ENCODE measurements around the gene OGFOD3. TPM values are rescaled to one million over a fixed set of nuclear protein-coding genes. Genes with fewer than 3 reads are reported as not detected.

Gene OGFOD3
- polyA plus RNA-seq, 3 donors: 25.5 to 30.0 (median 29.3) TPM

GRCh38 chr17:82450357-82451106 is 32.1 kb upstream of the OGFOD3 start, which contains the start of gene CYBC1:
Gene CYBC1, minus strand, starts transcription at chr17:82450752. Its CDS starts 1,498 bp downstream, at chr17:82449254.
- peak; percentile 93 for DNase-seq

- DNase-seq: no peak
Observed at GRCh38 chr17:82449883-82450356, 31.5 kb upstream of the OGFOD3 start.

GRCh38 chr17:82449131-82449882 is 30.9 kb upstream of the OGFOD3 start:
- no peak for DNase-seq

GRCh38 chr17:82447876-82448275 is 29.5 kb upstream of the OGFOD3 start:
- no peak for DNase-seq

GRCh38 chr17:82446649-82447048 is 28.3 kb upstream of the OGFOD3 start:
- DNase-seq: no peak

- DNase-seq: no peak
Observed at GRCh38 chr17:82446124-82446523, 27.7 kb upstream of the OGFOD3 start.

DNA sequence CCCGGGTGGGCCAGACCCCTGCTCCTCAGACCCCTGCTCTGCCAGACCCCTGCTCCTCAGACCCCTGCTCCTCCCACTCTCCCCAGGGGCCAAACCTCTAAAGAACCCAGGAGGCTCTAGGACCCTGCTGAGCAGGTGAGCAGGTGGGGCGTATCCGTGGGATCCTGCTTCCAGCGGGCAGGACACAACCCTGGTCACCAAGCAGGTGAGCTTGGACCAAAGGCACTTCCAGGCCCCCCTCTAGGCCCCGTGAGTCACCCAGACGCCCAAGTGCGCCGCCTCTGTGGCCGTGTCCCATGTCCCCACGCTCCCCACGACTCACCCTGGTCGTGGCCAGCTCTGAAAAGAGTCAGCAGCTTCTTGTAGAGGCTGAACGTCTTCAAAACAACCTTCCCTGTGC is 27.2 kb upstream of the OGFOD3 start:
- no peak for DNase-seq

DNA sequence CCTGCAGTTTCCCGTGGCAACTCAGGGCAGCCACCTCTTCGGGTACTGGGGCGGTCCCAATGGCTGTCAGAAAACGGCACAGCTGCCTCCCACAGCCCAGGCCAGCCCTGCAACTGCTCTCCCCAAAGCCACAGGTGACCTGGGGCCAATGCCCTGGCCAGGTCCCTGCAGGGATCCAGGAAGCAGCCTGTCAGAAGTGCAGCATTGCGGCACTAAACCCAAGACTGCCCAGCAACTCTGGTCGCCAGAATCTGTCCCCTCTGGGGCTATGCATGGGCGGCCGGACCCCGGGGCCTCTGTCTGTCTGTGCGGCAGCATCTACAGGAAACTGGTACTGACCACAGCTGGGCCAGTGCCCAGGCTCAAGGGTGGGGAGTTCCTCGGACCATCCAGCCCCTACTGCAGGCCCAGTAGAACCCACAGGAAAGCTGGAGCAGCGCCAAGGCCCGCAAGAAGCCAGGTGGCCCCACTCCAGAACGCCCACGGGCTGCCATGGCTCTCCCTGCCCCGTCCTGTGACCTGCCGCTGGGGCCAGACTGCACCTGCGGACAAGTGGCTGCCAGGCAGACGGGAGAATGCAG is 26.6 kb upstream of the OGFOD3 start:
- no peak for DNase-seq

GRCh38 chr17:82444284-82444893 is 26.0 kb upstream of the OGFOD3 start:
- DNase-seq: no peak

DNA sequence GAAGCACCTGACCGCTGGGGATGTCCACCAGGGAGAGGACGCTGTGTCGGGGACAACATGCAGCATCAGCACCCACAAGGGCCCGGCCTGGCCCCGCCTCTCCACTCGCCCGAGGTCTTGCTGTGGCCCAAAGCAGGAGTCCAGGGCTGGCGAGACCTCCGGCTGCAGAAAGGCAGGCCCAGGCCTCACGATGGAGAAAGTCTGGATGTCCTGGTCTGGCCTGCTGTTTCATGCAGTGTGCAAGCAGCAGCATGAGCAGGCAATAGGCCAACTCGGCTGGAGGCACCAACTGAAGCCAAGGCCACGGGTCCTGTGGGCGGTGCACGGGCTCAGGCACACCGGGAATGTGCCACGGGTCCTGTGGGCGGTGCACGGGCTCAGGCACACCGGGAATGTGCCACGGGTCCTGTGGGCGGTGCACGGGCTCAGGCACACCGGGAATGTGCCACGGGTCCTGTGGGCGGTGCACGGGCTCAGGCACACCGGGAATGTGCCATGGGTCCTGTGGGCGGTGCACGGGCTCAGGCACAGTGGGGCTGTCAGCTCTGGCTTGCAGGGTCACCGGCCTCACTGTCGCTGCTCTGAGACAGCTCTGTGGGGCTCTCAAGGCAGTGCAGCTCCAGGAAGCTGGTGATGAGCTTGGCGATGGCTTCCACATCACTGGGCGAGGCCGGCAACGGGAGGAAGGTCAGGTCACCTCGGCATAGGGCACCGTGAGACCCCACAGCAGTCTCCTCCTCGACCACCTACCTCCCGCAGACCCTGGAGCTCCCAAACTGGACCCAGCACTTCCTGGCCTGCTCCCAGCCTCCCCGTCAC is 25.3 kb upstream of the OGFOD3 start:
- no peak for DNase-seq

DNA sequence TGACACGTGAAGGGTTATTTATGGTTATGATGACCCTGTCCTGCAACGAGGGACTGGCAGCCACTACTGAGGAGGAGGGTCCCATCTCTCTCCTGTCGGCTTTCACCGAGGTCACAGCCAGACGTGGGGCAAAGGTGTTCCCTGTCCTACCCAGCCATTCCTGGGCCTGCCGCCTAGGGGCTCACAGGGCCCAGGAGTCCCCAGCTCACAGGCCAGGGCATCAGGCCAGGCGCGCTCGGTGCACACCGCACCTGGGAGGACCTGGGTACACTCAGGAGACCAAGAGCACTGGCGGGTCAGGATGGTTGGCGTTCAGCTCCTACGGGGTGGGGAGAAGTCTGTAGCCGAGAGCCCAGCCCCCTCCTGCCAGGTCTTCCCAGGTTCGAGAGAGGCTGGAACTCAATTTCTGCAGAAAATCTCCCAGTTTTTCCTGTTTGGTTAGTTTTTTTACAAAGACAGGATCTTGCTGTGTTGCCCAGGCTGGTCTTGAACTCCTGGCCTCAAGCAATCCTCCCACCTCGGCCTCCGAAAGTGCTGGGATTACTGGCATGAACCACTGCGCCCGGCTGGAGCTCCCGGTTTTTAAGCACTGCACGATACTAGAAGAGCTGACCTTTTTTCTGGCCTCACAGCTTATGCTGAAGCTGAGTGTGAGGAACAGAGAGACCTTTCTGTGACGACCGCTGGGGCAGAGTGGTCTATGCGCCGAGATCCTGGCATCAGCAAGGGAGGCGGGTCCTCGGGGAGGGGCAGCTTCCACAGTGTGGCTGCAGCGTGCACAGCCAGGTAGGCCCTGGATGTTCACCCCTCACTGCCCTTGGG is 24.5 kb upstream of the OGFOD3 start:
- DNase-seq: no peak

DNA sequence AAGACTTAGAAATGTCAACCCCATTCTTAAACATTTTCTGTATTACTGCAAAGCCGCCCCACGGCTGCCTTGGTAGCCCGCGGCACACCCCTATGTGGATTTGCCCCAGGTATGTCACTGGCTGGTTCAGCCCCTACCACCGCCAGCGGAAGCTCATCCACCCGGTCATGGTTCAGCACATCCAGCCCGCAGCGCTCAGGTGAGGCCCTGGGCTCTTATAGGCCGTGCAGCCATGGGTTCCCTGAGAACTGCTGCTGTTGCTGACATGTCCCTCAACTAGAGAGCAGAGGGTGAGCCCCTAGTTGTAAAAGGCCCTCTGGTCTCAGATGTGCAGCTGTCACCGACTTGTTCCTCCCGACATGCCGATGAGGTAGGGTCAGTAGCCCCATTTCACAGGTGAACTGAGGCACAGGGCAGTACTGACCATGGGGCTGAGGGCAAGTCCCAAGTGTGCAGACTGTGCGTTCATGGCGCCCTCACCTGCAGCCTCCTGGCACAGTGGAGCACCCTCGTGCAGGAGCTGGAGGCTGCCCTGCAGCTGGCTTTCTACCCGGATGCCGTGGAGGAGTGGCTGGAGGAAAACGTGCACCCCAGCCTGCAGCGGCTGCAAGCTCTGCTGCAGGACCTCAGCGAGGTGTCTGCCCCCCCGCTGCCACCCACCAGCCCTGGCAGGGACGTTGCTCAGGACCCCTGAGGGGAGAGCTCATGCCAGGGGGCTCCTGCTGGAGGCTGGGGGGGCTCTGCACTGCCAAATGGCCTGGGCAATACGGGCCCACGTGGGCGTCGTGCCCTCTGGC is 23.5 kb upstream of the OGFOD3 start:
- no peak for DNase-seq

- DNase-seq: no peak
Observed at GRCh38 chr17:82440991-82441627, 22.7 kb upstream of the OGFOD3 start.

DNA sequence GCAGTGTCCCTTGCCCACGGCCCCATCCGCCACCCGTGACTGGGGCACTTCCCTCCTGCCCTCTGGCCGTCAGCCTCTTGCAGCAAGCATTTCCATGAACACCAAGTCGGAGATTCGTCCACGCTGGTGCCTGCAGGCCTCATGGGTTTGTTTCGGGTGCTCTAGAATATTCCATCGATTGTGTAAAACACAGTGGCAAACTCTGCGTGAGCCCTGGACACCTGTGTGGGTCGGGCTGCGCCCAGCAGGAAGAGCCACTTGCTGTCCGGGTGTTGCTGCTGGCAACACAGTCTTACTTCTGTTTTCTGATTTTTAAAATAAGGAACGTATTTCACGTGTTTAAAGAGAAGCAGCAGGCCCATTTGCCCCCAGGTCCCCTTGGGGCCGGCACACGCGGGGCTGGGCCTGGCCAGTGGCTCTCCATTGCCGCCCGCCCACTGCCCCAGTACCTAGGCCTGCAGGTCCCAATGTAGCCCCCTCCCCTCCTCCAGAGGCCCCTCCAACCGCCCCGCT is 22.1 kb upstream of the OGFOD3 start:
- no peak for DNase-seq

GRCh38 chr17:82439829-82440365 is 21.5 kb upstream of the OGFOD3 start:
- no peak for DNase-seq

DNA sequence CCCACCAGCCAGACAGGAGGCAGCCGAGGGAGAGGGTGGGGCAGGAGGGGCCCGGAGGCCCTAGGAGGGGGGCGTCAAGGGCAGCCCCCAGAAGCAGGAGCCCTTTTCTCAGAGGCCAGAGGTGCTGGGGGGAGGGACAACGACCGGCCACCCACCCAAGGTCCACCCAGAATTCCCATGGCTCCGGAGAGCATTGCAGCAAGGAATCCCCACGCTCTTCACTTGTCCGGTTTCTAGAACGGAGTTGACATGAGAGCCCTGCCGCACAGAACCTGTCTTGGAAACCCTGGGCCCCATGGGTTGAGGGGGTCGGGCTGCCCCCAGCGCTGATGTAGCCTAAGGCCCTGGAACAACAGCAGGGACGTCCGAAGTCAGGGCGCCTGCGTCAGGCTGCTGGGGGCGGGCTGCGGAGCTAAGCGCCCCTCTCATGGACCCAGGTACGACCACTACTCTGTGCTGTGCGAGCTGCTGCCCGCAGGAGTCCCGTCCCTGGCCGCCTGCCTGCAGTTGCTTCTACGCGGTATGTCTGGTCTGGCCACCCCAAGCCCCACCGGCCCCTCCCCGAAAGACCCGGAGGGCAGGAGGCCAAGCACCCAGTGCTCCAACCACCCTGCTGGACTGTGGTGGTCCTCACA is 20.9 kb upstream of the OGFOD3 start:
- no peak for DNase-seq

DNA sequence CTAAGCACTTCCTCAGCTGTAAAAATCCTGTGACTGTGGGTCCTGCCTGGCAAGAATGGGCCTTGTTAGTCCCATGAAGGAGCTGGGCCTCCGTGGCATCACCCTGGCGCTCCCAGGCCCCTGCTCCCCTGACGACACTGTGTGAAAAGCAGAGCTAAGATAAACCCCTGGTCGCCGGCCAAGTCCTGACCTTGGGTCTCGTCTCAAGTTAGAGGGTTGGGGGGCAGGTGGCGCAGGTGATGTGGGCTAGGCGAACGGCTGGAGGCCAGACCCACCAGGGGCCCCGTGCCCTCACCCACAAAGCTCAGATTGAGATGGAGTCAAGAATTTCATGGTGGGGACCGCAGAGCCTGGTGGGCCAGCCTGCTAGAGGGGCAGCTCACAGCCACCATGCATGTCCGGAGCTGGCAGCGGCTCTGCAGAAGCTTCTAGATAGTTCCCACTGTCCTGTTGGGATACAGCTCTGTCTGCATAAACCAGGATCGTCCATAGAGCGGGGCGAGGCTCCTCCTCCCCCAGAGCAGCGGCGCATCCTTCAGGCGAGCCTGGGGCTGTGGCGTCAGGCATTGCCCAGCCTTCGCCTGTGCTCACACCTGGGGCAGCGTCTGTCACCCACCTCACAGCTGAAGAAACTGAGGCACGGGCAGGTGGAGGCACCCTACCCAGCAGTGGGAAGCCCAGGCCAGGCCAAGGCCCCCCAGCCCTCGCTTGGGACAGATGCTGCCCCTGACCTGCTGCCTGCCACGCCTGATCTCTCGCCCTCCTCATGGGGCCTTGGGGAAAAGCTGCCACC is 20.2 kb upstream of the OGFOD3 start:
- no peak for DNase-seq
